CD8-positive, alpha-beta memory T cell (primary cell): ENCODE measurements around the gene ACKR2. TPM values are rescaled to one million over a fixed set of nuclear protein-coding genes. Genes with fewer than 3 reads are reported as not detected.

ENCODE experiments used
- CTCF ChIA-PET: fragments of 350-600 bp; sonication (Branson Sonifier 250); formaldehyde crosslinking; loops from one replicate; lab custom pipeline; 2021; ENCODE audit warnings: antibody characterized with exemption; lab: Charles Lee
- POLR2A ChIA-PET: fragments of 350-600 bp; sonication (Branson Sonifier 250); formaldehyde crosslinking; loops from one replicate; lab custom pipeline; 2021; ENCODE audit warnings: antibody characterized with exemption; lab: Charles Lee
- DNase-seq, 5 donors: peaks; one replicate each; pipeline versions ENCODE4 v3.0.0 to v3.0.0-alpha.2; 2020 to 2022; ENCODE audit warnings: mixed read lengths in 1 of 5
- H3K27ac ChIP-seq: one replicate; pipeline ENCODE4 v1.7.0; 2013; ENCODE audit warnings: low read depth, mild to moderate bottlenecking, low read length, moderate library complexity
- H3K27me3 ChIP-seq: 2 replicates; pipeline ENCODE4 v1.7.0; 2013; ENCODE audit warnings: low read length, mild to moderate bottlenecking; ENCODE audit not compliant: insufficient read depth, poor library complexity, severe bottlenecking
- H3K36me3 ChIP-seq: 2 replicates; pipeline ENCODE4 v1.7.0; 2013; ENCODE audit warnings: mild to moderate bottlenecking, low read length, moderate library complexity; ENCODE audit not compliant: insufficient read depth
- H3K4me1 ChIP-seq: 2 replicates; pipeline ENCODE4 v1.7.0; 2013; ENCODE audit warnings: mild to moderate bottlenecking, low read length, moderate library complexity; ENCODE audit not compliant: insufficient read depth
- H3K4me3 ChIP-seq: 2 replicates; pipeline ENCODE4 v1.7.0; 2013; ENCODE audit warnings: mild to moderate bottlenecking, low read length
- H3K9me3 ChIP-seq: 2 replicates; pipeline ENCODE4 v1.7.0; 2013; ENCODE audit warnings: mild to moderate bottlenecking, low read length
- H3K27ac Mint-ChIP-seq, 8 donors: one replicate each; pipeline ENCODE4 v1.8.0; 2020 to 2021; ENCODE audit warnings: mixed read lengths in 8 of 8, mild to moderate bottlenecking in 6 of 8, inconsistent platforms in 3 of 8, moderate library complexity in 3 of 8
- H3K27me3 Mint-ChIP-seq, 2 donors: one replicate each; pipeline ENCODE4 v1.8.0; 2020 to 2021; ENCODE audit warnings: mixed read lengths in 2 of 2, mild to moderate bottlenecking in 1 of 2, moderate library complexity in 1 of 2
- H3K36me3 Mint-ChIP-seq, 3 donors: one replicate each; pipeline ENCODE4 v1.8.0; 2020 to 2021; ENCODE audit warnings: mixed read lengths in 3 of 3, inconsistent platforms in 1 of 3, mild to moderate bottlenecking in 1 of 3
- H3K4me1 Mint-ChIP-seq, 3 donors: one replicate each; pipeline ENCODE4 v1.8.0; 2020 to 2021; ENCODE audit warnings: mixed read lengths in 3 of 3, inconsistent platforms in 1 of 3, mild to moderate bottlenecking in 1 of 3
- H3K4me3 Mint-ChIP-seq, 7 donors: one replicate each; pipeline ENCODE4 v1.8.0; 2020 to 2021; ENCODE audit warnings: mixed read lengths in 7 of 7, mild to moderate bottlenecking in 6 of 7, moderate library complexity in 4 of 7, inconsistent platforms in 2 of 7
- H3K9me3 Mint-ChIP-seq, 5 donors: one replicate each; pipeline ENCODE4 v1.8.0; 2020 to 2022; ENCODE audit warnings: mixed read lengths in 5 of 5, mild to moderate bottlenecking in 3 of 5, moderate library complexity in 2 of 5, inconsistent platforms in 1 of 5
- polyA plus RNA-seq: library from polyadenylated mRNA; unstranded; fragments of 300-500 nt; fragmentation: Illumina TruSeq; gene quantifications from one replicate; pipeline ENCODE4 v1.2.3, GENCODE V29; 2021
- total RNA-seq, 2 experiments: library from RNA; stranded (reverse); gene quantifications; one replicate each; pipeline ENCODE4 v1.2.3, GENCODE V29; 2021

The ACKR2 gene
- total and polyA plus RNA-seq, 3 experiments from 2014 or later: 0.20 to 0.92 TPM; not detected in 1

DNA sequence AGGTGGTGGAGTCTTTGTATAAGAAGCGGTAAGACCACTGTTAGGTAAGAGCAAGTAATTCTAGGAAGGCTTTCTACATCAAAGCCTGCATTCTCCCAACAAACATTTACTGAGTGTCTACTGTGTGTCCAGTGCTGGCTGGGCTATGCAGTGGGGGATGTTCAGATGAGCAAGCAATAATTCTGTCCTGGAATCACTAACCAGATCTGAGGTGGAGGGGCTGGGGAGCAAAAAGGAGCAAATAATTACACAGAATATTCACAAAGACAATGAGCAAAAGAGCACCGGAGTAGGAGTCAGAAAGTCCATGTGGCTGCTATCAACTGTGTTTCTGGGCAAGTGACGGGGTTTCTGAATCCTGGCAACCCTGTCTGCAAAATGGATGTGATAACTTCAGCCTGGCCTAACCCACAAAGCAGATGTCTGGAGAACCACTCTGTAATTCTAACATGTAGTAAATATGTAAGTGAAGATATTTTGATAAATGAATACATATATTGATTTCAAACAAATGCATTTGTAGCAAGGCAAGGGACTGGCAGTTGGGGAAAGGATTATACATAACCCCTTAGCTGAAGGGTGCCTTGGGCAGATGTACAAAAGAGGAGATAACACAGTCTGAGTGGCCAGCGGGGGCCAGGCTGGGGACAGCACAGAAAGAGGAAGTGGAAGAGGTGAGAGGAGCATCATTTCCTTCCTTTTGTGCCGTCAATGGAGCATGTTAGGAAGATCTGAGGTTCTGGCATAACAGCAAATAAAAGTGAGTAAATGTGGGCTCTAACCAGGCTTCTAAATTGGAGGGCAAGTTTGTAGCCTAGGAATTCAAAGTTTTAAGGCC lies 37.7 kb downstream of the ACKR2 start:
- peak overlapping the region in 7 of 8 donors; percentile 25 to 70 (median 40) for H3K27ac Mint-ChIP-seq
- no peaks in the 10 kb centered on the region for H3K36me3 ChIP-seq
- H3K4me3 Mint-ChIP-seq: no peak overlapping the region
- POLR2A ChIA-PET: no interaction called here
- H3K4me1 Mint-ChIP-seq: peaks cover 9 to 15% (median 14%) of the 10 kb centered on the region in 3 donors
- CTCF ChIA-PET: interaction anchor here (1.2 kb wide), 1 partner anchor 35 kb away, joined by 3 read pairs; no protein-coding TSS in a partner anchor
- DNase-seq: peak in 1 of 5 donors; percentile 3
- H3K9me3 Mint-ChIP-seq: no peaks in the 10 kb centered on the region
- no peaks in the 10 kb centered on the region for H3K36me3 Mint-ChIP-seq
- no peaks in the 10 kb centered on the region for H3K9me3 ChIP-seq
- H3K27me3 Mint-ChIP-seq: peaks cover 0 to 2% of the 10 kb centered on the region in 2 donors
- H3K4me3 ChIP-seq: no peak overlapping the region
- no peaks in the 10 kb centered on the region for H3K27me3 ChIP-seq
- H3K27ac ChIP-seq: no peak overlapping the region
- peaks cover 9% of the 10 kb centered on the region for H3K4me1 ChIP-seq

DNA sequence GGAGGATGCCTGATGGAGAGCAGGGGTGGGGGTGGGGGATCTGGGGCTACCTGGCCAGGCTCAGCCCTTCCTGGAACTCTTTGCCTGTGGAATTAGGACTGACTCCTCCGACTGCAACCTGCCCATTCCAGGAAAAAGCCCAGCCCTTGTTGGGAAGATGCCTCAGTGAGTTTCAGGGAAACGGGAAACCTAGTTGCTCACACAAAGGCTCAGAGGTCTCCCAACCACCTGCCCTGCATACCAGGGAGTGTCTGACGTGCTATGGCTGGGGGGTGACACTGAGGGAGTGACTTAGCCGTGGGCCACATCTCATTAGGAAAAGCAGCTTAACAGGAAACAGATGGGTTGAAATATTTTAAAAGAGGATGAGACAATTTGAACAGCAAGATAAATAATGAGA lies 38.5 kb downstream of the ACKR2 start:
- Mint-ChIP-seq H3K36me3 (no peaks in the 10 kb centered on the region), H3K27me3 (peaks cover 0 to 2% of the 10 kb centered on the region in 2 donors), H3K4me1 (peaks cover 9 to 15% (median 14%) of the 10 kb centered on the region in 3 donors), H3K9me3 (no peaks in the 10 kb centered on the region), H3K4me3 (no peak overlapping the region), H3K27ac (peak overlapping the region in 1 of 8 donors; percentile 49)
- ChIA-PET POLR2A (interaction anchor here (0.7 kb wide), 1 partner anchor 52 kb away, joined by 16 read pairs; no protein-coding TSS in a partner anchor), CTCF (no interaction called here)
- Histone ChIP-seq H3K9me3 (no peaks in the 10 kb centered on the region), H3K36me3 (no peaks in the 10 kb centered on the region), H3K4me1 (peaks cover 9% of the 10 kb centered on the region), H3K27ac (no peak overlapping the region), H3K4me3 (no peak overlapping the region), H3K27me3 (no peaks in the 10 kb centered on the region)
- DNase-seq: no peak

DNA sequence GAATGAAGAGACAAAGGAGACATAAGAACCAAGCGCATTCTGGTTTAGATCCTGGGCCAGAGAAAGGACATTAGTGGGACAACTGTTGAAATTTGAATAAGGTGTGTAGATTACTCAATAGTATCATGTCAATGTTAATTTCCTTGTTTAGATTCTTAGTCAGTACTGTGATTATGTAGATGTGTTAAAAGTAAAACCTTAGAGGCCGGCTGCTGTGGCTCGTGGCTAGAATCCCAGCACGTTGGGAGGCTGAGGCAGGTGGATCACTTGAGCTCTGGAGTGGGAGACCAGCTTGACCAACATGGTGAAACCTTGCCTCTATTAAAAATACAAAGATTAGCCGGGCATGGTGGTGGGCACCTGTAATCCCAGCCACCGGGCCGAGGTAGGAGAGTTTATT lies 39.8 kb downstream of the ACKR2 start:
- Histone ChIP-seq H3K9me3 (no peaks in the 10 kb centered on the region), H3K27ac (no peak overlapping the region), H3K4me1 (peaks cover 9% of the 10 kb centered on the region), H3K4me3 (no peak overlapping the region), H3K27me3 (no peaks in the 10 kb centered on the region), H3K36me3 (no peaks in the 10 kb centered on the region)
- DNase-seq: no peak
- H3K36me3 Mint-ChIP-seq: no peaks in the 10 kb centered on the region
- H3K4me1 Mint-ChIP-seq: peaks cover 9 to 15% (median 14%) of the 10 kb centered on the region in 3 donors
- ChIA-PET CTCF (no interaction called here), POLR2A (no interaction called here)
- peaks cover 4% of the 10 kb centered on the region in 2 donors for H3K27me3 Mint-ChIP-seq
- no peaks in the 10 kb centered on the region for H3K9me3 Mint-ChIP-seq
- no peak overlapping the region for H3K4me3 Mint-ChIP-seq
- no peak overlapping the region for H3K27ac Mint-ChIP-seq

DNA sequence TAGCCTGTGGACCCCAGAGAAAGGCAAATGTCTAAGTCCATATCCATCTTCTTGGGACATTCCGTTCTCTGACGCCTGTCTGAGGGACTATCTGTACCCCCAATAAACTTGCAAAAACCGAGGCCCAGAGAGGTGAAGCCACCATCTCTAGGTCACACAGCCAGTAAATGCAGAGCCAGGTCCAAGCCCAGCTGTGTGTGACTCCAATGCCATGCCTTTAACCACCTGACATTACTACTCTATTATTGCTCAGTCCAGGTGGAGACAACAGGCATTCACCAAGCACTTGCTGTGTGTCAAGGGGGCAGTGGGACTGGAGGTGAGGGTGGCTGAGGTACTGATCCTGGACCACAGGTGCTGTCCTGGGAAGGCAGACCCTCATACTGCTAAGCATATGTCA lies 41.0 kb downstream of the ACKR2 start:
- H3K27ac Mint-ChIP-seq: no peak overlapping the region
- peaks cover 5 to 11% of the 10 kb centered on the region in 2 donors for H3K27me3 Mint-ChIP-seq
- Histone ChIP-seq H3K27me3 (no peaks in the 10 kb centered on the region), H3K9me3 (no peaks in the 10 kb centered on the region), H3K4me1 (peaks cover 9% of the 10 kb centered on the region), H3K36me3 (no peaks in the 10 kb centered on the region), H3K4me3 (no peak overlapping the region), H3K27ac (no peak overlapping the region)
- no peaks in the 10 kb centered on the region for H3K9me3 Mint-ChIP-seq
- no peak for DNase-seq
- CTCF ChIA-PET: interaction anchor here (1.0 kb wide), 1 partner anchor 9 kb away, joined by 3 read pairs; no protein-coding TSS in a partner anchor
- peaks cover 0 to 2% (median 0%) of the 10 kb centered on the region in 3 donors for H3K36me3 Mint-ChIP-seq
- no peak overlapping the region for H3K4me3 Mint-ChIP-seq
- H3K4me1 Mint-ChIP-seq: peaks cover 9 to 15% (median 14%) of the 10 kb centered on the region in 3 donors
- POLR2A ChIA-PET: no interaction called here

DNA sequence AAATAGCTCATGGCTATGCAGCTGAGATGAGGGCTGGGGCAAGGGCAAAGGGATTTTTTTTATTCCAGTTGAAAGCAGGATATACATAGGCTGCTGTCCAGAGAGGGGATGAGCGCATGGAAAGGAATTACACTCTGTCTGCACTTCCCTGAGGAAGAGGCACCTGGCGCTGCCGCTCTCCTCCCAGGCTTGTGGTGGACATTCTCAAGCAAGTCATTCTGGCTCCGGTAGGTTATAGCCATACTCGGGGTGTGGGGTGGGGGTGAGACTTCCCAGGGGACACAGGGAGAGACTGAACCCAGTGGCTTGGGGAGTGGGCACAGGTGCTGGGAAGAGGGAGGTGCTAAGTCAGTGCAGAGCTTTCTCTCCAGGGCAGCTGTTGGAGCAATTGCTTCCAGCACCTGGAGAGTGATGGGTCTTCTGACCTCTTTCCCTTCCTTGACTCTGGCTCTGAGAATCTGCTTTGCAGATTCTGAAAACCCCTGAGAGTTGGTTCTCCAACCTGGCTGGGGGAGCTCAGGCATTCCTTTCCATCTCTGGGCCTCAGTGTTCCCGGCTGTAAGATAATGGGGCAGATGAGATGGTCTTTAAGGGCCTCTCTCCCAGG lies 42.1 kb downstream of the ACKR2 start:
- no peaks in the 10 kb centered on the region for H3K9me3 ChIP-seq
- Mint-ChIP-seq H3K27me3 (peaks cover 8 to 15% of the 10 kb centered on the region in 2 donors), H3K9me3 (no peaks in the 10 kb centered on the region), H3K4me1 (peaks cover 9 to 15% (median 14%) of the 10 kb centered on the region in 3 donors), H3K36me3 (peaks cover 0 to 5% (median 0%) of the 10 kb centered on the region in 3 donors), H3K4me3 (no peak overlapping the region), H3K27ac (no peak overlapping the region)
- H3K4me3 ChIP-seq: no peak overlapping the region
- no peaks in the 10 kb centered on the region for H3K27me3 ChIP-seq
- no peaks in the 10 kb centered on the region for H3K36me3 ChIP-seq
- CTCF ChIA-PET: interaction anchor here (1.0 kb wide), 1 partner anchor 8 kb away, joined by 3 read pairs; no protein-coding TSS in a partner anchor
- DNase-seq: no peak
- no peak overlapping the region for H3K27ac ChIP-seq
- POLR2A ChIA-PET: no interaction called here
- peaks cover 9% of the 10 kb centered on the region for H3K4me1 ChIP-seq

DNA sequence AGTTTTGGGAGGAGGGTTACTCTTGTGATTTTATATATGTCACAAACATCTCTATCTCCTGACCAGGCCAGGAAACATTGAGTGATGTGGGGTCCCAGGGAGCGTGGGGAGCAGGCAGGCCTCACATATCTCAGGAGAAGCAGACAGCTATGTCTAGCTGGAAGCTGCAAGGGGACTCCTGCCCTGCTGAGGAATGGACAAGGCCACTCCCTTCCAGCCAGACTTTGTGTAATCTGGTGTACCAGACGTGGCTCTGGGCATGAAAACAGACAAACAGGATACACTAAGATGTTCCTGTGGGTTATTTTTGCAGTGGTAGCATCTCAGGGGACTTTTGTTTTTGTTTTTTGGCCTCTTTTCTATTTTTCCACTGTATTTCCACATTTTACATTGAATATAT lies 43.2 kb downstream of the ACKR2 start:
- H3K36me3 ChIP-seq: no peaks in the 10 kb centered on the region
- H3K27me3 ChIP-seq: no peaks in the 10 kb centered on the region
- DNase-seq: no peak
- peaks cover under 1 to 5% (median 4%) of the 10 kb centered on the region in 3 donors for H3K4me1 Mint-ChIP-seq
- ChIA-PET CTCF (interaction anchor here (1.1 kb wide), 1 partner anchor 15 kb away, joined by 4 read pairs; no protein-coding TSS in a partner anchor), POLR2A (no interaction called here)
- no peak overlapping the region for H3K27ac Mint-ChIP-seq
- H3K4me3 Mint-ChIP-seq: no peak overlapping the region
- peaks cover 3% of the 10 kb centered on the region for H3K4me1 ChIP-seq
- H3K27me3 Mint-ChIP-seq: peaks cover 11 to 24% of the 10 kb centered on the region in 2 donors
- no peak overlapping the region for H3K4me3 ChIP-seq
- H3K36me3 Mint-ChIP-seq: peaks cover 0 to 15% (median 0%) of the 10 kb centered on the region in 3 donors
- no peaks in the 10 kb centered on the region for H3K9me3 ChIP-seq
- no peaks in the 10 kb centered on the region for H3K9me3 Mint-ChIP-seq
- no peak overlapping the region for H3K27ac ChIP-seq

DNA sequence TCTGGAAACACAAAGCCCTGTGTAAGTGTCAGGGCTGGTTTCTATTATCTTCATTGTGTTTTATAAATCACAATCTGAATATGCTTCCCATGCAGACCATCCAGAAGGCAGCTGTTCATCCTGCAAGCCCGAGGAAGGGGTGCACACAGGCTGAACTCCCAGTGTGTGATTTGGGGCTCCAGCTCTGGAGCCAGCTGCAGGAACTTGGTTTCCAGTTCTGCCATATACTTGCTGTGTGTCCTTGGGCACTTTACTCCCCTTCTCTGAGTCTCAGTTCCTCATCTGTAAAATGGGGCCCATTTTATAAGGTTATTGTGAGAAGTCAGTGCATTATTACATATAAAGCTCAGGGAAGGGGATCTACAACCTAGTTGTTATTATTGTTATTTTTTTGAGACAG lies 43.8 kb downstream of the ACKR2 start:
- no peaks in the 10 kb centered on the region for H3K27me3 ChIP-seq
- DNase-seq: no peak
- Mint-ChIP-seq H3K4me1 (no peaks in the 10 kb centered on the region), H3K36me3 (peaks cover 0 to 15% (median 0%) of the 10 kb centered on the region in 3 donors), H3K27ac (no peak overlapping the region), H3K9me3 (no peaks in the 10 kb centered on the region), H3K27me3 (peaks cover 11 to 24% of the 10 kb centered on the region in 2 donors), H3K4me3 (no peak overlapping the region)
- no peaks in the 10 kb centered on the region for H3K4me1 ChIP-seq
- H3K9me3 ChIP-seq: no peaks in the 10 kb centered on the region
- H3K4me3 ChIP-seq: no peak overlapping the region
- H3K27ac ChIP-seq: no peak overlapping the region
- POLR2A ChIA-PET: no interaction called here
- CTCF ChIA-PET: interaction anchor here (1.1 kb wide), 1 partner anchor 14 kb away, joined by 4 read pairs; no protein-coding TSS in a partner anchor
- H3K36me3 ChIP-seq: no peaks in the 10 kb centered on the region
